SH-SY5Y (cell line): Measurements from ENCODE around the gene OR6C65.

Source experiments
- GATA2 ChIP-seq: IDR thresholded peaks from 2 replicates; pipeline ENCODE4 v1.6.1; 2011; ENCODE audit warnings: mild to moderate bottlenecking, low read depth, low read length
- GATA3 ChIP-seq: IDR thresholded peaks from 2 replicates; pipeline ENCODE4 v1.6.1; 2011; ENCODE audit warnings: low read depth, mild to moderate bottlenecking, low read length, moderate library complexity

DNA sequence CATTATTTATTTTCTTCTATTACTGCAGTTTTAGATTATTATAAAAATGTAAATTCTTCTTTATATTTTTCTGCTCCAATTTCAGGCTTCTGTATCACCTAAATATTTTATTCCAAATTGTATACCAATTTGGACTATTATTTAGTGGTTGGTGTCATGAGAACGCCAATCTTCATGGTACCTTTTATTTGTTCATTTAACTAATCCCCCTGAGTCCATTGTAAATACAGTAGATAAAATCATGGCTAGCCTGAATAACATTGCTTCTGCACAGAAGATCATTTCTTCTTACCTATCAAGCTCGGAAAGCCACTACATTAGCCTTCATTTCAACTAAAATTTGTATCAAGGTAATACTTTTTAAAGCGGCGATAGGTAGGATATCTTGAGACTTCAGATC lies 37.7 kb upstream of the OR6C65 start, which contains the start of gene OR6C75:
- TF ChIP-seq GATA2 (no peak), GATA3 (no peak)
